SK-N-SH (cell line): ENCODE measurements around the gene RFPL3. TPM values are rescaled to one million over a fixed set of nuclear protein-coding genes. Genes with fewer than 3 reads are reported as not detected.

Source experiments
- CTCF ChIA-PET: fragments of 300-600, 350-600 bp; formaldehyde crosslinking; extraction: SDS; loops from one replicate; lab custom pipeline; 2021; lab: Yijun Ruan, JAX
- POLR2A ChIA-PET: fragments of 350-600 bp; sonication (Branson Sonifier 250); formaldehyde crosslinking; extraction: SDS; loops from one replicate; lab custom pipeline; 2020; ENCODE audit warnings: antibody characterized with exemption, inconsistent platforms; lab: Yijun Ruan, JAX
- DNase-seq: peaks from one replicate; pipeline ENCODE4 v3.0.0; 2012
- H2AFZ ChIP-seq: fragments of 200-600 bp; sonication (generic); 2 replicates; pipeline ENCODE4 v1.8.1; 2016; ENCODE audit warnings: antibody characterized with exemption, mild to moderate bottlenecking, low read depth
- H3F3A ChIP-seq: fragments of 200-600 bp; sonication (generic); replicated peaks from 2 replicates; pipeline ENCODE3; 2016; ENCODE audit warnings: antibody characterized with exemption, mild to moderate bottlenecking; ENCODE audit not compliant: insufficient read depth
- H3K27ac ChIP-seq, 2 experiments: fragments of 200-500 bp in 1 of 2; fragments of 200-600 bp in 1 of 2; sonication (Bioruptor generic) in 1 of 2; sonication (generic), shearing (Covaris generic) in 1 of 2; 2 replicates each; pipeline versions ENCODE4 v1.5.1 to v1.6.1; 2014 to 2016; ENCODE audit warnings: low read depth in 2 of 2, inconsistent platforms in 1 of 2, low read length in 1 of 2, mild to moderate bottlenecking in 1 of 2, mixed read lengths in 1 of 2
- H3K27me3 ChIP-seq: fragments of 200-600 bp; sonication (generic), shearing (Covaris generic); 2 replicates; pipeline ENCODE4 v1.6.1; 2016; ENCODE audit warnings: mixed run types; ENCODE audit not compliant: insufficient read depth
- H3K36me3 ChIP-seq, 2 experiments: fragments of 200-500 bp in 1 of 2; fragments of 200-600 bp in 1 of 2; sonication (Bioruptor generic) in 1 of 2; sonication (generic) in 1 of 2; replicated peaks in 1 of 2; 2 replicates each; pipeline versions ENCODE3 to v1.5.1; 2014 to 2016; ENCODE audit warnings: low read length in 1 of 2, mild to moderate bottlenecking in 1 of 2; ENCODE audit not compliant: insufficient read depth in 2 of 2, control insufficient read depth in 1 of 2
- H3K4me1 ChIP-seq, 2 experiments: fragments of 200-500 bp in 1 of 2; fragments of 200-600 bp in 1 of 2; sonication (Bioruptor generic) in 1 of 2; sonication (generic), shearing (Covaris generic) in 1 of 2; 2 replicates each; pipeline versions ENCODE4 v1.5.1 to v1.6.1; 2014 to 2016; ENCODE audit warnings: low read depth in 1 of 2, low read length in 1 of 2, mixed run types in 1 of 2; ENCODE audit not compliant: insufficient read depth in 2 of 2, control insufficient read depth in 1 of 2
- H3K4me2 ChIP-seq: fragments of 200-600 bp; sonication (generic), shearing (Covaris generic); 2 replicates; pipeline ENCODE4 v1.6.1; 2017; ENCODE audit warnings: mixed run types
- H3K4me3 ChIP-seq, 2 experiments: fragments of 200-500 bp in 1 of 2; fragments of 200-600 bp in 1 of 2; sonication (Bioruptor generic) in 1 of 2; sonication (generic), shearing (Covaris generic) in 1 of 2; 2 replicates each; pipeline versions ENCODE4 v1.5.1 to v1.8.1; 2014 to 2016; ENCODE audit warnings: low read depth in 2 of 2, inconsistent platforms in 1 of 2, low read length in 1 of 2, mild to moderate bottlenecking in 1 of 2, mixed read lengths in 1 of 2, moderate library complexity in 1 of 2
- H3K79me2 ChIP-seq: fragments of 200-600 bp; sonication (generic); 2 replicates; pipeline ENCODE4 v1.8.1; 2017; ENCODE audit warnings: mild to moderate bottlenecking; ENCODE audit not compliant: insufficient read depth
- H3K9ac ChIP-seq: fragments of 200-600 bp; sonication (generic); 2 replicates; pipeline ENCODE4 v1.6.1; 2017; ENCODE audit warnings: mixed run types
- H3K9me2 ChIP-seq: fragments of 200-600 bp; sonication (generic); 2 replicates; pipeline ENCODE4 v1.6.1; 2017; ENCODE audit warnings: mixed run types
- H3K9me3 ChIP-seq: fragments of 200-600 bp; sonication (generic); 2 replicates; pipeline ENCODE4 v1.6.1; 2017; ENCODE audit warnings: mixed run types, mild to moderate bottlenecking, moderate library complexity
- H4K20me1 ChIP-seq: fragments of 200-600 bp; sonication (generic); 2 replicates; pipeline ENCODE4 v1.6.1; 2017; ENCODE audit warnings: mild to moderate bottlenecking, mixed run types; ENCODE audit not compliant: insufficient read depth
- EP300 ChIP-seq, 2 experiments: IDR thresholded peaks; 2 replicates each; pipeline versions ENCODE4 v1.4.0 to v1.6.1; 2012; ENCODE audit warnings: borderline replicate concordance in 1 of 2, low read depth in 1 of 2, low read length in 1 of 2
- EZH2phosphoT487 ChIP-seq: fragments of 200-600 bp; sonication (generic); IDR thresholded peaks from 2 replicates; pipeline ENCODE4 v1.6.1; 2017; ENCODE audit warnings: low read depth, mixed run types, mild to moderate bottlenecking, antibody characterized with exemption, moderate library complexity, borderline replicate concordance
- FOSL2 ChIP-seq: IDR thresholded peaks from 2 replicates; pipeline ENCODE4 v1.4.0; 2012; ENCODE audit warnings: low read depth, mild to moderate bottlenecking, moderate library complexity, borderline replicate concordance
- FOXJ3 ChIP-seq: sonication (generic); formaldehyde crosslinking; IDR thresholded peaks from 2 replicates; pipeline ENCODE4 v1.5.1; 2020; ENCODE audit warnings: mild to moderate bottlenecking, missing genetic modification reagents
- FOXM1 ChIP-seq: IDR thresholded peaks from 2 replicates; pipeline ENCODE4 v1.4.0; 2012; ENCODE audit warnings: low read depth, mild to moderate bottlenecking
- GATA2 ChIP-seq: sonication (generic); formaldehyde crosslinking; IDR thresholded peaks from 2 replicates; pipeline ENCODE4 v1.5.0; 2020; ENCODE audit warnings: mild to moderate bottlenecking, missing genetic modification reagents
- JUND ChIP-seq: IDR thresholded peaks from 2 replicates; pipeline ENCODE4 v1.4.0; 2012
- MEF2A ChIP-seq: IDR thresholded peaks from 2 replicates; pipeline ENCODE4 v1.4.0; 2012; ENCODE audit warnings: low read depth, borderline replicate concordance
- NRF1 ChIP-seq: IDR thresholded peaks from 2 replicates; pipeline ENCODE4 v1.6.1; 2012; ENCODE audit warnings: low read depth, mild to moderate bottlenecking, low read length
- RAD21 ChIP-seq: IDR thresholded peaks from 2 replicates; pipeline ENCODE4 v1.6.1; 2012; ENCODE audit warnings: mild to moderate bottlenecking, low read length
- RCOR1 ChIP-seq: fragments of 150-350 bp; IDR thresholded peaks from 2 replicates; pipeline ENCODE4 v1.6.1; 2017; ENCODE audit warnings: antibody characterized with exemption, low read length
- SMC3 ChIP-seq: IDR thresholded peaks from 2 replicates; pipeline ENCODE4 v1.6.1; 2012; ENCODE audit warnings: low read depth, low read length, improper control_type of control experiment
- TAF1 ChIP-seq: IDR thresholded peaks from 2 replicates; pipeline ENCODE4 v1.6.1; 2012; ENCODE audit warnings: low read depth, mild to moderate bottlenecking, low read length, moderate library complexity, borderline replicate concordance
- TEAD4 ChIP-seq: IDR thresholded peaks from 2 replicates; pipeline ENCODE4 v1.4.0; 2012; ENCODE audit warnings: mild to moderate bottlenecking, borderline replicate concordance; ENCODE audit not compliant: insufficient read depth
- USF1 ChIP-seq: IDR thresholded peaks from 2 replicates; pipeline ENCODE4 v1.4.0; 2012; ENCODE audit warnings: low read depth, borderline replicate concordance
- WGBS: methylation state at CpG from one replicate; pipeline ENCODE4 v1.1.6; 2017; ENCODE audit warnings: low lambda C conversion rate; 5-methylcytosine and 5-hydroxymethylcytosine counted together
- polyA plus RNA-seq, 3 experiments: library from polyadenylated mRNA; depleted of rRNA; stranded (reverse); fragments of >200 nt; gene quantifications; 2 replicates each; pipeline ENCODE4 v1.2.3, GENCODE V29; 2012
- TF ChIP-seq, protein P1 (sequence below): fragments of 150-350 bp; IDR thresholded peaks from 2 replicates; pipeline ENCODE4 v1.6.1; 2016; ENCODE audit warnings: mild to moderate bottlenecking, low read depth, low read length

RFPL3 gene
- polyA plus RNA-seq, 1 of the 3 experiments (the other 2 are of a cell fraction), result not detected

DNA sequence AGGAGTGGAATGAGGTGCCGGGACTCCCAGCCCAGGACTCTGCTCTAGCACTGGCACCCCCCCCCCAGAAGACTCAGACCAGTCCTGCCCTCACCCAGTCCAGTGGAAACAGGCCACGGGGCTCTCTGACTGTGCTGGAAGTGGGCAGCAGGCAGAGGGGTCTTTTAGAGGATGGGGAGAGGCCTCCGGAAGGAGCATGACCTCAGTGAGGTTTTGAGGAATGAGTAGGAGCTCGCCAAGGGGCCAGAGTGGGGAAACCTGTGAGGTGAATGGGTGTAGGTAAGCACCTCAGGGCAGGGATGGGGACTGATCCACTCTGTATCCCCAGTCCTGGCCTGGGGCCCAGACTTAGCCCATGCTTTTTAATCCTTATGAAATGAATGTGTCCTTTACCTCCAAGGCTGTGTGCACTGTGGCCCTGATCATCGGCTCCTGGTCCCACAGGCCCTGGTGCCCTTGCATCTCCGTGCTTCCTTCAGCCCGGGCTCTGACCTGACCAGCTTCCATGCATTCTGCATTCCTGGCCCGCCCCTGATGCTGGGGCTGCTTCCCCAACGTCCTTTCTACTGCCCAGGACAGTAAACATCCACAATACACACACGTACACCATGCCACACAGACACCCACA, 24.4 kb upstream of the RFPL3 start:
- ChIA-PET POLR2A (no interaction called here), CTCF (no interaction called here)
- Histone ChIP-seq H3K9me2 (no peaks in the 10 kb centered on the region), H3K9me3 (no peaks in the 10 kb centered on the region), H3K36me3 (no peaks in the 10 kb centered on the region), H3F3A (no peaks in the 10 kb centered on the region), H3K4me1 (peaks cover 0 to 9% of the 10 kb centered on the region in 2 experiments; a peak in 1 of 4 replicates), H3K27me3 (no peaks in the 10 kb centered on the region), H3K79me2 (no peaks in the 10 kb centered on the region), H4K20me1 (no peaks in the 10 kb centered on the region), H3K4me3 (no peak overlapping the region), H3K27ac (no peak overlapping the region), H3K4me2 (no peak overlapping the region), H3K9ac (no peak overlapping the region), H2AFZ (no peak overlapping the region)
- DNase-seq, result no peak
- WGBS, result 61% methylated on average over 10 of the region's 10 CpGs
- TF ChIP-seq FOSL2 (no peak), GATA2 (CRISPR knock-in tag) (no peak), SMC3 (no peak), TEAD4 (no peak), JUND (no peak), FOXM1 (no peak), USF1 (no peak), NRF1 (no peak), TAF1 (no peak), FOXJ3 (CRISPR knock-in tag) (no peak), EP300 (IDR thresholded peaks at IDR 0.05; ENCODE audit: borderline replicate concordance in 1 of 2, low read depth in 1 of 2, low read length in 1 of 2) (no peak), MEF2A (no peak), RAD21 (no peak), EZH2phosphoT487 (no peak), RCOR1 (no peak)
- TF ChIP-seq, protein P1, sequence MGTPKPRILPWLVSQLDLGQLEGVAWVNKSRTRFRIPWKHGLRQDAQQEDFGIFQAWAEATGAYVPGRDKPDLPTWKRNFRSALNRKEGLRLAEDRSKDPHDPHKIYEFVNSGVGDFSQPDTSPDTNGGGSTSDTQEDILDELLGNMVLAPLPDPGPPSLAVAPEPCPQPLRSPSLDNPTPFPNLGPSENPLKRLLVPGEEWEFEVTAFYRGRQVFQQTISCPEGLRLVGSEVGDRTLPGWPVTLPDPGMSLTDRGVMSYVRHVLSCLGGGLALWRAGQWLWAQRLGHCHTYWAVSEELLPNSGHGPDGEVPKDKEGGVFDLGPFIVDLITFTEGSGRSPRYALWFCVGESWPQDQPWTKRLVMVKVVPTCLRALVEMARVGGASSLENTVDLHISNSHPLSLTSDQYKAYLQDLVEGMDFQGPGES, result no peak
